CD8-positive, alpha-beta memory T cell (primary cell): Measurements from ENCODE around the gene ZNF286A. TPM values are rescaled to one million over a fixed set of nuclear protein-coding genes. Genes with fewer than 3 reads are reported as not detected.
"Not testable (repeated sequence)": the region's sequence is repeated elsewhere in the genome, so short reads cannot be mapped to it uniquely, and the experiment has no call there.

Experiments
- CTCF ChIA-PET: fragments of 350-600 bp; sonication (Branson Sonifier 250); formaldehyde crosslinking; loops from one replicate; lab custom pipeline; 2021; ENCODE audit warnings: antibody characterized with exemption; lab: Charles Lee
- POLR2A ChIA-PET: fragments of 350-600 bp; sonication (Branson Sonifier 250); formaldehyde crosslinking; loops from one replicate; lab custom pipeline; 2021; ENCODE audit warnings: antibody characterized with exemption; lab: Charles Lee
- DNase-seq, 5 donors: peaks; one replicate each; pipeline versions ENCODE4 v3.0.0 to v3.0.0-alpha.2; 2020 to 2022; ENCODE audit warnings: mixed read lengths in 1 of 5
- H3K27ac ChIP-seq: one replicate; pipeline ENCODE4 v1.7.0; 2013; ENCODE audit warnings: low read depth, mild to moderate bottlenecking, low read length, moderate library complexity
- H3K27me3 ChIP-seq: 2 replicates; pipeline ENCODE4 v1.7.0; 2013; ENCODE audit warnings: low read length, mild to moderate bottlenecking; ENCODE audit not compliant: insufficient read depth, poor library complexity, severe bottlenecking
- H3K36me3 ChIP-seq: 2 replicates; pipeline ENCODE4 v1.7.0; 2013; ENCODE audit warnings: mild to moderate bottlenecking, low read length, moderate library complexity; ENCODE audit not compliant: insufficient read depth
- H3K4me1 ChIP-seq: 2 replicates; pipeline ENCODE4 v1.7.0; 2013; ENCODE audit warnings: mild to moderate bottlenecking, low read length, moderate library complexity; ENCODE audit not compliant: insufficient read depth
- H3K4me3 ChIP-seq: 2 replicates; pipeline ENCODE4 v1.7.0; 2013; ENCODE audit warnings: mild to moderate bottlenecking, low read length
- H3K9me3 ChIP-seq: 2 replicates; pipeline ENCODE4 v1.7.0; 2013; ENCODE audit warnings: mild to moderate bottlenecking, low read length
- H3K27ac Mint-ChIP-seq, 8 donors: one replicate each; pipeline ENCODE4 v1.8.0; 2020 to 2021; ENCODE audit warnings: mixed read lengths in 8 of 8, mild to moderate bottlenecking in 6 of 8, inconsistent platforms in 3 of 8, moderate library complexity in 3 of 8
- H3K27me3 Mint-ChIP-seq, 2 donors: one replicate each; pipeline ENCODE4 v1.8.0; 2020 to 2021; ENCODE audit warnings: mixed read lengths in 2 of 2, mild to moderate bottlenecking in 1 of 2, moderate library complexity in 1 of 2
- H3K36me3 Mint-ChIP-seq, 3 donors: one replicate each; pipeline ENCODE4 v1.8.0; 2020 to 2021; ENCODE audit warnings: mixed read lengths in 3 of 3, inconsistent platforms in 1 of 3, mild to moderate bottlenecking in 1 of 3
- H3K4me1 Mint-ChIP-seq, 3 donors: one replicate each; pipeline ENCODE4 v1.8.0; 2020 to 2021; ENCODE audit warnings: mixed read lengths in 3 of 3, inconsistent platforms in 1 of 3, mild to moderate bottlenecking in 1 of 3
- H3K4me3 Mint-ChIP-seq, 7 donors: one replicate each; pipeline ENCODE4 v1.8.0; 2020 to 2021; ENCODE audit warnings: mixed read lengths in 7 of 7, mild to moderate bottlenecking in 6 of 7, moderate library complexity in 4 of 7, inconsistent platforms in 2 of 7
- H3K9me3 Mint-ChIP-seq, 5 donors: one replicate each; pipeline ENCODE4 v1.8.0; 2020 to 2022; ENCODE audit warnings: mixed read lengths in 5 of 5, mild to moderate bottlenecking in 3 of 5, moderate library complexity in 2 of 5, inconsistent platforms in 1 of 5
- polyA plus RNA-seq: library from polyadenylated mRNA; unstranded; fragments of 300-500 nt; fragmentation: Illumina TruSeq; gene quantifications from one replicate; pipeline ENCODE4 v1.2.3, GENCODE V29; 2021
- total RNA-seq, 2 experiments: library from RNA; stranded (reverse); gene quantifications; one replicate each; pipeline ENCODE4 v1.2.3, GENCODE V29; 2021

ZNF286A gene
- total RNA-seq = 10 to 100 TPM; 26.4 to 27.6 TPM
- 18.9 TPM for polyA plus RNA-seq

GRCh38 chr17:15699413-15699924 lies at the start of gene ZNF286A:
TSS of gene ZNF286A (plus strand) at chr17:15699752. CDS start at chr17:15700330, 578 bp downstream.
- H3K9me3 Mint-ChIP-seq, H3K4me1 ChIP-seq, H3K36me3 ChIP-seq, H3K27me3 Mint-ChIP-seq, H3K9me3 ChIP-seq, CTCF ChIA-PET, H3K27me3 ChIP-seq: not testable (repeated sequence)
- peaks cover 4 to 19% (median 4%) of the 10 kb centered on the region in 3 donors for H3K36me3 Mint-ChIP-seq
- Histone ChIP-seq H3K4me3 (peak within 1 kb of the TSS; percentile 73), H3K27ac (peak within 1 kb of the TSS; percentile 64)
- peaks cover 13 to 21% (median 15%) of the 10 kb centered on the region in 3 donors for H3K4me1 Mint-ChIP-seq
- POLR2A ChIA-PET = interaction anchor here (1.7 kb wide), 1 partner anchor 300 kb away, joined by 4 read pairs; no protein-coding TSS in a partner anchor
- H3K4me3 Mint-ChIP-seq = peak within 1 kb of the TSS; percentile 93 to 98 (median 96)
- H3K27ac Mint-ChIP-seq = peak within 1 kb of the TSS; percentile 90 to 97 (median 94)
- DNase-seq = peak; percentile 90 to 96 (median 91)

- Histone ChIP-seq H3K4me3 (no peak overlapping the region), H3K4me1 (no peaks in the 10 kb centered on the region), H3K9me3 (no peaks in the 10 kb centered on the region), H3K27ac (no peak overlapping the region), H3K27me3 (no peaks in the 10 kb centered on the region), H3K36me3 (no peaks in the 10 kb centered on the region)
- H3K9me3 Mint-ChIP-seq = no peaks in the 10 kb centered on the region
- H3K4me1 Mint-ChIP-seq = peaks cover 7 to 11% (median 7%) of the 10 kb centered on the region in 3 donors
- CTCF ChIA-PET = no interaction called here
- no peak overlapping the region for H3K4me3 Mint-ChIP-seq
- POLR2A ChIA-PET = no interaction called here
- peaks cover 0 to 3% (median 0%) of the 10 kb centered on the region in 3 donors for H3K36me3 Mint-ChIP-seq
- no peaks in the 10 kb centered on the region for H3K27me3 Mint-ChIP-seq
- H3K27ac Mint-ChIP-seq = no peak overlapping the region
- DNase-seq = no peak
Observed at GRCh38 chr17:15649861-15650421, 49.6 kb upstream of the ZNF286A start.

GRCh38 chr17:15650741-15651582 lies 48.6 kb upstream of the ZNF286A start:
- Histone ChIP-seq H3K9me3 (no peaks in the 10 kb centered on the region), H3K27me3 (no peaks in the 10 kb centered on the region), H3K36me3 (no peaks in the 10 kb centered on the region), H3K4me1 (no peaks in the 10 kb centered on the region), H3K4me3 (no peak overlapping the region), H3K27ac (no peak overlapping the region)
- DNase-seq = no peak
- Mint-ChIP-seq H3K9me3 (no peaks in the 10 kb centered on the region), H3K36me3 (peaks cover 0 to 3% (median 0%) of the 10 kb centered on the region in 3 donors), H3K27me3 (no peaks in the 10 kb centered on the region), H3K4me1 (peaks cover 7 to 11% (median 7%) of the 10 kb centered on the region in 3 donors), H3K27ac (peak overlapping the region in 1 of 8 donors; percentile 29), H3K4me3 (peak overlapping the region in 2 of 7 donors; percentile 26 to 34)
- CTCF ChIA-PET = no interaction called here
- POLR2A ChIA-PET = no interaction called here

GRCh38 chr17:15651583-15652110 lies 47.9 kb upstream of the ZNF286A start:
- no peak for DNase-seq
- Mint-ChIP-seq H3K27ac (peak overlapping the region in 3 of 8 donors; percentile 5 to 51 (median 27)), H3K27me3 (no peaks in the 10 kb centered on the region), H3K36me3 (peaks cover 0 to 4% (median 3%) of the 10 kb centered on the region in 3 donors), H3K4me1 (peaks cover 7 to 11% (median 7%) of the 10 kb centered on the region in 3 donors), H3K4me3 (peak overlapping the region in 2 of 7 donors; percentile 26 to 34), H3K9me3 (no peaks in the 10 kb centered on the region)
- H3K27me3 ChIP-seq = no peaks in the 10 kb centered on the region
- no peak overlapping the region for H3K4me3 ChIP-seq
- no peaks in the 10 kb centered on the region for H3K9me3 ChIP-seq
- CTCF ChIA-PET = no interaction called here
- POLR2A ChIA-PET = no interaction called here
- H3K36me3 ChIP-seq = no peaks in the 10 kb centered on the region
- no peak overlapping the region for H3K27ac ChIP-seq
- H3K4me1 ChIP-seq = no peaks in the 10 kb centered on the region

GRCh38 chr17:15652960-15653359 lies 46.6 kb upstream of the ZNF286A start:
- Mint-ChIP-seq H3K36me3 (peaks cover 0 to 10% (median 4%) of the 10 kb centered on the region in 3 donors), H3K9me3 (no peaks in the 10 kb centered on the region), H3K4me3 (no peak overlapping the region), H3K27me3 (no peaks in the 10 kb centered on the region), H3K27ac (no peak overlapping the region), H3K4me1 (peaks cover 7 to 11% (median 7%) of the 10 kb centered on the region in 3 donors)
- no peaks in the 10 kb centered on the region for H3K4me1 ChIP-seq
- DNase-seq = no peak
- H3K27me3 ChIP-seq = no peaks in the 10 kb centered on the region
- ChIA-PET POLR2A (no interaction called here), CTCF (no interaction called here)
- H3K9me3 ChIP-seq = no peaks in the 10 kb centered on the region
- no peak overlapping the region for H3K27ac ChIP-seq
- H3K4me3 ChIP-seq = no peak overlapping the region
- no peaks in the 10 kb centered on the region for H3K36me3 ChIP-seq

GRCh38 chr17:15654401-15654800 lies 45.2 kb upstream of the ZNF286A start:
- POLR2A ChIA-PET, H3K9me3 Mint-ChIP-seq, H3K36me3 Mint-ChIP-seq, CTCF ChIA-PET, H3K27ac ChIP-seq, DNase-seq, H3K36me3 ChIP-seq, H3K4me3 Mint-ChIP-seq, H3K27me3 ChIP-seq, H3K9me3 ChIP-seq, H3K27ac Mint-ChIP-seq, H3K4me3 ChIP-seq, H3K4me1 ChIP-seq, H3K27me3 Mint-ChIP-seq: not testable (repeated sequence)
- peaks cover 7 to 11% (median 7%) of the 10 kb centered on the region in 3 donors for H3K4me1 Mint-ChIP-seq

- H3K4me1 Mint-ChIP-seq = peaks cover 7 to 11% (median 7%) of the 10 kb centered on the region in 3 donors
- no peak overlapping the region for H3K27ac ChIP-seq
- H3K9me3 Mint-ChIP-seq = no peaks in the 10 kb centered on the region
- POLR2A ChIA-PET = no interaction called here
- no peak overlapping the region for H3K27ac Mint-ChIP-seq
- H3K27me3 ChIP-seq = no peaks in the 10 kb centered on the region
- no peaks in the 10 kb centered on the region for H3K36me3 ChIP-seq
- H3K4me1 ChIP-seq = no peaks in the 10 kb centered on the region
- H3K36me3 Mint-ChIP-seq = peaks cover 0 to 10% (median 4%) of the 10 kb centered on the region in 3 donors
- H3K4me3 Mint-ChIP-seq = no peak overlapping the region
- CTCF ChIA-PET = no interaction called here
- no peaks in the 10 kb centered on the region for H3K9me3 ChIP-seq
- H3K27me3 Mint-ChIP-seq = no peaks in the 10 kb centered on the region
- no peak overlapping the region for H3K4me3 ChIP-seq
- no peak for DNase-seq
Observed at GRCh38 chr17:15654886-15655561, 44.5 kb upstream of the ZNF286A start.
